GM12892 (cell line): Measurements from ENCODE around the gene THBS2.

Source experiments
- POLR2A ChIP-seq: IDR thresholded peaks from 2 replicates; pipeline ENCODE4 v1.6.1; 2011; ENCODE audit warnings: low read depth, low read length, control low read depth
- POLR2AphosphoS5 ChIP-seq: IDR thresholded peaks from 2 replicates; pipeline ENCODE4 v1.6.1; 2011; ENCODE audit warnings: low read depth, low read length, control low read depth
- TAF1 ChIP-seq: IDR thresholded peaks from 2 replicates; pipeline ENCODE4 v1.6.1; 2011; ENCODE audit warnings: low read depth, mild to moderate bottlenecking, control low read depth, low read length, borderline replicate concordance

- no peak for TF ChIP-seq TAF1
- TF ChIP-seq POLR2A: no peak
- TF ChIP-seq POLR2AphosphoS5: no peak
Observed at GRCh38 chr6:169232507-169232931, 21.1 kb downstream of the THBS2 start.
